H9 (cell line): ENCODE measurements around the gene SCNN1B. TPM values are rescaled to one million over a fixed set of nuclear protein-coding genes. Genes with fewer than 3 reads are reported as not detected.

Source experiments
- DNase-seq: peaks from one replicate; pipeline ENCODE4 v3.0.0-alpha.2; 2017
- H2AFZ ChIP-seq: one replicate; pipeline ENCODE4 v1.6.1; 2013; ENCODE audit warnings: mild to moderate bottlenecking, low read length, control low read depth, moderate library complexity
- H2AK5ac ChIP-seq: 2 replicates; pipeline ENCODE4 v1.6.1; 2013; ENCODE audit warnings: low read length, control low read depth, mixed read lengths; ENCODE audit not compliant: insufficient read length
- H2BK120ac ChIP-seq: one replicate; pipeline ENCODE4 v1.6.1; 2013; ENCODE audit warnings: low read depth, mild to moderate bottlenecking, low read length, control low read depth, inconsistent platforms; ENCODE audit not compliant: poor library complexity, severe bottlenecking
- H2BK12ac ChIP-seq: 2 replicates; pipeline ENCODE4 v1.6.1; 2013; ENCODE audit warnings: low read length, control low read depth, mixed read lengths, low read depth; ENCODE audit not compliant: insufficient read length
- H2BK15ac ChIP-seq: 2 replicates; pipeline ENCODE4 v1.6.1; 2013; ENCODE audit warnings: low read depth, low read length, control low read depth
- H2BK20ac ChIP-seq: one replicate; pipeline ENCODE4 v1.6.1; 2013; ENCODE audit warnings: low read depth, mild to moderate bottlenecking, low read length, control low read depth, inconsistent platforms; ENCODE audit not compliant: poor library complexity, severe bottlenecking
- H2BK5ac ChIP-seq: 2 replicates; pipeline ENCODE4 v1.6.1; 2013; ENCODE audit warnings: low read length, control low read depth, mixed read lengths; ENCODE audit not compliant: insufficient read length
- H3K14ac ChIP-seq: 2 replicates; pipeline ENCODE4 v1.6.1; 2013; ENCODE audit warnings: low read length, control low read depth; ENCODE audit not compliant: insufficient read depth
- H3K18ac ChIP-seq: 2 replicates; pipeline ENCODE4 v1.6.1; 2013; ENCODE audit warnings: low read depth, mild to moderate bottlenecking, mixed read lengths, low read length, control low read depth; ENCODE audit not compliant: insufficient read length
- H3K23ac ChIP-seq: 2 replicates; pipeline ENCODE4 v1.6.1; 2013; ENCODE audit warnings: low read length, control low read depth, mixed read lengths, low read depth; ENCODE audit not compliant: insufficient read length
- H3K23me2 ChIP-seq: 2 replicates; pipeline ENCODE4 v1.6.1; 2013; ENCODE audit warnings: low read depth, mild to moderate bottlenecking, mixed read lengths, low read length, control low read depth; ENCODE audit not compliant: insufficient read length, poor library complexity, severe bottlenecking
- H3K27ac ChIP-seq: 2 replicates; pipeline ENCODE4 v1.5.1; 2013; ENCODE audit warnings: low read length, control low read depth, mixed read lengths, low read depth; ENCODE audit not compliant: insufficient read length
- H3K27me3 ChIP-seq: 2 replicates; pipeline ENCODE4 v1.6.1; 2013; ENCODE audit warnings: low read length, control low read depth, inconsistent platforms; ENCODE audit not compliant: insufficient read depth
- H3K4ac ChIP-seq: 2 replicates; pipeline ENCODE4 v1.6.1; 2013; ENCODE audit warnings: low read depth, mild to moderate bottlenecking, control low read depth, inconsistent platforms, low read length, moderate library complexity
- H3K4me1 ChIP-seq: 2 replicates; pipeline ENCODE4 v1.6.1; 2013; ENCODE audit warnings: low read length, control low read depth, inconsistent platforms; ENCODE audit not compliant: insufficient read depth
- H3K4me2 ChIP-seq: 2 replicates; pipeline ENCODE4 v1.6.1; 2013; ENCODE audit warnings: low read length, control low read depth, mixed read lengths; ENCODE audit not compliant: insufficient read length, insufficient read depth
- H3K56ac ChIP-seq: 2 replicates; pipeline ENCODE4 v1.6.1; 2013; ENCODE audit warnings: low read depth, mild to moderate bottlenecking, mixed read lengths, low read length, control low read depth; ENCODE audit not compliant: insufficient read length
- H3K79me1 ChIP-seq: 2 replicates; pipeline ENCODE4 v1.6.1; 2013; ENCODE audit warnings: low read depth, mild to moderate bottlenecking, moderate library complexity, low read length, control low read depth, inconsistent platforms; ENCODE audit not compliant: insufficient read depth, poor library complexity, severe bottlenecking
- H3K79me2 ChIP-seq: 2 replicates; pipeline ENCODE4 v1.6.1; 2013; ENCODE audit warnings: low read length, control low read depth, inconsistent platforms; ENCODE audit not compliant: insufficient read depth
- H3K9ac ChIP-seq: 2 replicates; pipeline ENCODE4 v1.6.1; 2013; ENCODE audit warnings: low read length, control low read depth, mixed read lengths; ENCODE audit not compliant: insufficient read length; ENCODE audit errors: extremely low read depth
- H3K9me3 ChIP-seq: one replicate; pipeline ENCODE4 v1.6.1; 2013; ENCODE audit warnings: low read depth, low read length, inconsistent platforms; ENCODE audit not compliant: control insufficient read depth
- H3T11ph ChIP-seq: one replicate; pipeline ENCODE4 v1.6.1; 2013; ENCODE audit warnings: mild to moderate bottlenecking, low read length, control low read depth, inconsistent platforms
- H4K20me1 ChIP-seq: one replicate; pipeline ENCODE4 v1.6.1; 2013; ENCODE audit not compliant: control insufficient read depth, insufficient read length, insufficient read depth
- H4K5ac ChIP-seq: 2 replicates; pipeline ENCODE4 v1.6.1; 2013; ENCODE audit warnings: low read depth, mild to moderate bottlenecking, mixed read lengths, low read length, control low read depth; ENCODE audit not compliant: insufficient read length
- H4K8ac ChIP-seq: replicated peaks from 2 replicates; pipeline ENCODE4 v1.6.1; 2013; ENCODE audit warnings: low read length, control low read depth, mixed read lengths, low read depth; ENCODE audit not compliant: insufficient read length
- H4K91ac ChIP-seq: 2 replicates; pipeline ENCODE4 v1.6.1; 2013; ENCODE audit warnings: low read depth, mild to moderate bottlenecking, moderate library complexity, mixed read lengths, low read length, control low read depth; ENCODE audit not compliant: insufficient read length
- H3K27ac Mint-ChIP-seq, 3 experiments: 2 replicates in 2 of 3; 3 replicates in 1 of 3; pipeline ENCODE4 v1.8.0; 2020 to 2021; ENCODE audit warnings: mixed read lengths in 3 of 3, mild to moderate bottlenecking in 1 of 3, moderate library complexity in 1 of 3
- H3K27me3 Mint-ChIP-seq: 2 replicates; pipeline ENCODE4 v1.8.0; 2021; ENCODE audit warnings: low read depth, mild to moderate bottlenecking, moderate library complexity, mixed read lengths
- H3K36me3 Mint-ChIP-seq, 3 experiments: 2 replicates in 2 of 3; 3 replicates in 1 of 3; pipeline ENCODE4 v1.8.0; 2020 to 2021; ENCODE audit warnings: low read depth in 3 of 3, mixed read lengths in 3 of 3; ENCODE audit not compliant: insufficient read depth in 1 of 3
- H3K4me1 Mint-ChIP-seq, 2 experiments: 2 replicates each; pipeline ENCODE4 v1.8.0; 2020; ENCODE audit warnings: mixed read lengths in 2 of 2
- H3K4me3 Mint-ChIP-seq, 2 experiments: 2 replicates in 1 of 2; 3 replicates in 1 of 2; pipeline ENCODE4 v1.8.0; 2020 to 2021; ENCODE audit warnings: mild to moderate bottlenecking in 2 of 2, mixed read lengths in 2 of 2, moderate library complexity in 1 of 2
- H3K9me3 Mint-ChIP-seq, 2 experiments: 2 replicates in 1 of 2; 3 replicates in 1 of 2; pipeline ENCODE4 v1.8.0; 2020; ENCODE audit warnings: mild to moderate bottlenecking in 2 of 2, mixed read lengths in 2 of 2, moderate library complexity in 1 of 2
- CTCF ChIP-seq: fragments of 200-600 bp; sonication (generic); conservative IDR thresholded peaks from 3 replicates; pipeline ENCODE4 v1.8.0; 2021; ENCODE audit warnings: antibody characterized with exemption, mild to moderate bottlenecking
- WGBS: extraction: QIAGEN DNeasy Blood & Tissue Kit; methylation state at CpG from one replicate; pipeline ENCODE4 v1.1.7; 2013; ENCODE audit warnings: missing lambda C conversion rate, low lambda C conversion rate, mixed read lengths; ENCODE audit not compliant: insufficient read length; ENCODE audit errors: extremely low coverage; 5-methylcytosine and 5-hydroxymethylcytosine counted together
- total RNA-seq: library from RNA; stranded (reverse); gene quantifications from 2 replicates; pipeline ENCODE4 v1.2.1, GENCODE V29; 2021

Gene SCNN1B
- total RNA-seq, 1 experiment from 2014 or later = 0.11 TPM

- no peaks in the 10 kb centered on the region for H3K79me2 ChIP-seq
- H3K23me2 ChIP-seq = no peaks in the 10 kb centered on the region
- H3K4me2 ChIP-seq = no peak overlapping the region
- no peaks in the 10 kb centered on the region for H3K4me1 ChIP-seq
- WGBS = no CpG with 5 or more reads among the region's 11 CpGs
- no peak overlapping the region for H3K4ac ChIP-seq
- H3K4me1 Mint-ChIP-seq = peaks cover 3 to 7% of the 10 kb centered on the region in 2 experiments
- no peak overlapping the region for H2AK5ac ChIP-seq
- H3K9me3 ChIP-seq = no peaks in the 10 kb centered on the region
- no peak for DNase-seq
- H4K8ac ChIP-seq = no peak overlapping the region
- no peak overlapping the region for H2BK15ac ChIP-seq
- H2BK5ac ChIP-seq = no peak overlapping the region
- no peak overlapping the region for H3T11ph ChIP-seq
- no peak overlapping the region for H4K91ac ChIP-seq
- no peak overlapping the region for H4K5ac ChIP-seq
- H2BK20ac ChIP-seq = no peak overlapping the region
- no peaks in the 10 kb centered on the region for H3K79me1 ChIP-seq
- no peaks in the 10 kb centered on the region for H4K20me1 ChIP-seq
- no peak overlapping the region for H2AFZ ChIP-seq
- H3K9me3 Mint-ChIP-seq = no peaks in the 10 kb centered on the region
- no peak for TF ChIP-seq CTCF
- H3K56ac ChIP-seq = no peak overlapping the region
- no peak overlapping the region for H3K14ac ChIP-seq
- H3K27ac ChIP-seq = no peak overlapping the region
- no peak overlapping the region; a peak in 1 of 7 replicates for H3K27ac Mint-ChIP-seq
- no peaks in the 10 kb centered on the region for H3K27me3 ChIP-seq
- H3K18ac ChIP-seq = no peak overlapping the region
- no peak overlapping the region for H3K9ac ChIP-seq
- H3K36me3 Mint-ChIP-seq = no peaks in the 10 kb centered on the region
- no peak overlapping the region for H2BK12ac ChIP-seq
- no peak overlapping the region; a peak in 1 of 5 replicates for H3K4me3 Mint-ChIP-seq
- H3K23ac ChIP-seq = no peak overlapping the region
- H3K27me3 Mint-ChIP-seq = no peaks in the 10 kb centered on the region; the same call in 1 of the 2 replicates
- no peak overlapping the region for H2BK120ac ChIP-seq
Measured at GRCh38 chr16:23330583-23331249, 28.6 kb downstream of the SCNN1B start.
